Measurements from ENCODE around the gene TSNAX.
"Not testable (repeated sequence)": the region's sequence is repeated elsewhere in the genome, so short reads cannot be mapped to it uniquely, and the experiment has no call there.

The TSNAX gene

GRCh38 chr1:231561647-231562383 lies 33.3 kb downstream of the TSNAX start:
- in situ Hi-C loops (cut with MboI; ENCODE audit: low sequenced_read_pairs) = no loop called here

GRCh38 chr1:231563247-231563646 lies 34.8 kb downstream of the TSNAX start:
- in situ Hi-C loops (cut with MboI; ENCODE audit: low sequenced_read_pairs) = no loop called here

GRCh38 chr1:231564373-231564772 lies 35.9 kb downstream of the TSNAX start:
- in situ Hi-C loops (cut with MboI; ENCODE audit: low sequenced_read_pairs) = no loop called here

GRCh38 chr1:231566496-231566895 lies 38.0 kb downstream of the TSNAX start:
- in situ Hi-C loops (cut with MboI; ENCODE audit: low sequenced_read_pairs) = no loop called here

GRCh38 chr1:231570262-231570661 lies 41.8 kb downstream of the TSNAX start:
- in situ Hi-C loops (cut with MboI; ENCODE audit: low sequenced_read_pairs) = not testable (repeated sequence)

GRCh38 chr1:231571904-231572303 lies 43.4 kb downstream of the TSNAX start:
- in situ Hi-C loops (cut with MboI; ENCODE audit: low sequenced_read_pairs) = no loop called here

- in situ Hi-C loops (cut with MboI; ENCODE audit: low sequenced_read_pairs) = no loop called here
Observed at GRCh38 chr1:231575472-231575871, 47.0 kb downstream of the TSNAX start.

- in situ Hi-C loops (cut with MboI; ENCODE audit: low sequenced_read_pairs) = no loop called here
Observed at GRCh38 chr1:231576804-231577718, 48.6 kb downstream of the TSNAX start.

GRCh38 chr1:231580874-231581273 lies 52.4 kb downstream of the TSNAX start:
- in situ Hi-C loops (cut with MboI; ENCODE audit: low sequenced_read_pairs) = no loop called here

- in situ Hi-C loops (cut with MboI; ENCODE audit: low sequenced_read_pairs) = no loop called here
Observed at GRCh38 chr1:231581859-231582258, 53.4 kb downstream of the TSNAX start.

- in situ Hi-C loops (cut with MboI; ENCODE audit: low sequenced_read_pairs) = no loop called here
Observed at GRCh38 chr1:231583376-231583775, 54.9 kb downstream of the TSNAX start.

- in situ Hi-C loops (cut with MboI; ENCODE audit: low sequenced_read_pairs) = no loop called here
Observed at GRCh38 chr1:231584117-231584516, 55.6 kb downstream of the TSNAX start.

GRCh38 chr1:231584921-231585320 lies 56.5 kb downstream of the TSNAX start:
- in situ Hi-C loops (cut with MboI; ENCODE audit: low sequenced_read_pairs) = loop anchor here (5.0 kb wide), 1 partner anchor 228 kb away; no protein-coding TSS in a partner anchor

GRCh38 chr1:231590453-231591198 lies 62.2 kb downstream of the TSNAX start:
- in situ Hi-C loops (cut with MboI; ENCODE audit: low sequenced_read_pairs) = no loop called here

GRCh38 chr1:231591466-231591865 lies 63.0 kb downstream of the TSNAX start:
- in situ Hi-C loops (cut with MboI; ENCODE audit: low sequenced_read_pairs) = no loop called here

- in situ Hi-C loops (cut with MboI; ENCODE audit: low sequenced_read_pairs) = no loop called here
Observed at GRCh38 chr1:231592809-231593208, 64.3 kb downstream of the TSNAX start.

- in situ Hi-C loops (cut with MboI; ENCODE audit: low sequenced_read_pairs) = not testable (repeated sequence)
Observed at GRCh38 chr1:231593264-231593663, 64.8 kb downstream of the TSNAX start.

- in situ Hi-C loops (cut with MboI; ENCODE audit: low sequenced_read_pairs) = no loop called here
Observed at GRCh38 chr1:231594123-231594522, 65.7 kb downstream of the TSNAX start.

- in situ Hi-C loops (cut with MboI; ENCODE audit: low sequenced_read_pairs) = no loop called here
Observed at GRCh38 chr1:231594749-231595148, 66.3 kb downstream of the TSNAX start.

GRCh38 chr1:231596337-231596791 lies 67.9 kb downstream of the TSNAX start:
- in situ Hi-C loops (cut with MboI; ENCODE audit: low sequenced_read_pairs) = no loop called here

- in situ Hi-C loops (cut with MboI; ENCODE audit: low sequenced_read_pairs) = no loop called here
Observed at GRCh38 chr1:231597971-231598370, 69.5 kb downstream of the TSNAX start.

Data from HL-60/S4 (cell line).